ELR (cell line): ENCODE data around the gene MEIS1.

Source experiments
- DNase-seq: peaks from one replicate; pipeline ENCODE4 v3.0.0-alpha.2; 2015; ENCODE audit warnings: low read depth

MEIS1 gene

GRCh38 chr2:66535574-66536289 is 100.8 kb downstream of the MEIS1 start:
- DNase-seq = no peak

GRCh38 chr2:66536290-66536673 is 101.4 kb downstream of the MEIS1 start:
- DNase-seq = no peak

- no peak for DNase-seq
Observed at GRCh38 chr2:66536997-66537396, 102.1 kb downstream of the MEIS1 start.

- DNase-seq = peak; percentile 65
Observed at GRCh38 chr2:66538291-66538690, 103.4 kb downstream of the MEIS1 start.

GRCh38 chr2:66539452-66539851 is 104.5 kb downstream of the MEIS1 start:
- DNase-seq = peak; percentile 81

GRCh38 chr2:66541646-66542045 is 106.7 kb downstream of the MEIS1 start:
- DNase-seq = no peak

GRCh38 chr2:66543257-66543767 is 108.4 kb downstream of the MEIS1 start:
- DNase-seq = no peak

GRCh38 chr2:66544258-66544657 is 109.3 kb downstream of the MEIS1 start:
- no peak for DNase-seq

GRCh38 chr2:66545258-66545657 is 110.3 kb downstream of the MEIS1 start:
- DNase-seq = no peak

GRCh38 chr2:66547118-66547517 is 112.2 kb downstream of the MEIS1 start:
- no peak for DNase-seq

GRCh38 chr2:66547887-66548286 is 113.0 kb downstream of the MEIS1 start:
- no peak for DNase-seq

- no peak for DNase-seq
Observed at GRCh38 chr2:66548422-66548821, 113.5 kb downstream of the MEIS1 start.

GRCh38 chr2:66550826-66551225 is 115.9 kb downstream of the MEIS1 start:
- DNase-seq = no peak

- DNase-seq = no peak
Observed at GRCh38 chr2:66553370-66553769, 118.4 kb downstream of the MEIS1 start.

- no peak for DNase-seq
Observed at GRCh38 chr2:66555091-66555490, 120.2 kb downstream of the MEIS1 start.

- no peak for DNase-seq
Observed at GRCh38 chr2:66555501-66556324, 120.8 kb downstream of the MEIS1 start.

- DNase-seq = no peak
Observed at GRCh38 chr2:66559672-66560071, 124.7 kb downstream of the MEIS1 start.

- DNase-seq = no peak
Observed at GRCh38 chr2:66560683-66561082, 125.8 kb downstream of the MEIS1 start.

GRCh38 chr2:66561645-66562303 is 126.8 kb downstream of the MEIS1 start:
- DNase-seq = no peak

GRCh38 chr2:66562304-66562685 is 127.4 kb downstream of the MEIS1 start:
- DNase-seq = no peak

- no peak for DNase-seq
Observed at GRCh38 chr2:66563473-66563872, 128.5 kb downstream of the MEIS1 start.

GRCh38 chr2:66565291-66565690 is 130.4 kb downstream of the MEIS1 start:
- DNase-seq = no peak
